LNCaP clone FGC (cell line): ENCODE data around the gene HEG1.

Source experiments
- DNase-seq: peaks from one replicate; pipeline ENCODE4 v3.0.0-alpha.2; 2011; ENCODE audit warnings: low read depth
- H3K4me3 ChIP-seq: 2 replicates; pipeline ENCODE4 v1.5.1; 2011; ENCODE audit warnings: mild to moderate bottlenecking, low read depth, low read length, control low read depth
- TF ChIP-seq, protein P1 (sequence below): IDR thresholded peaks from 2 replicates; pipeline ENCODE4 v1.5.1; 2012; ENCODE audit warnings: mild to moderate bottlenecking; ENCODE audit not compliant: control insufficient read depth, insufficient read depth; ENCODE audit errors: extremely low read depth

The HEG1 gene

DNA sequence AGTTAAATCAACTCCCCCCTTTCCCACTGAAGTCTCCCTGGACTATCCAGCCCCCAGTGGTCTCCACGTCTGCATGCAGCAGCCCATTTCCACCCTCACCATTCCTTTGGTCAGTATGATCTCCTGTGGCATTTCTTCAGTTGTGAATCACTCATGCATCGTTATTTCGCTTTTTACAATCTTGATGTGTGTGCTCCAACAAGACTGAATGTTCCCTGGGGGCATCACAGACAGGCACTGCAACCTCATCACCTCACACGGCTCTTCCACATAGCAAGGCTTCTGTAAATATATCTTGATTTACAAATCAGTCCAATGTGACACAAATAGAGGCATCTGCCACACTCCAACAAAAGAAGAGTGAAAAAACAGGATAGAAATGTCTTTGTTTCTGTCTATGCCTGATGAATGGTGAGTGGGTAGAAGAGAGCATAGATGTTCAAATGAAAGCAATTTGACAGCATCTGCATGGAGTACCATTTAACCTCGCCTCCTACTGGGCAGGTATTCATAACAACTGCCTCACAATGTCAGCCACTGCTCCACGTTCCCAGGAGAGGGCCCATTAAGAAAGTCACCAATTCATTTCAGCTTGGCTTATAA, 5.2 kb downstream of the HEG1 start:
- TF ChIP-seq, protein P1, sequence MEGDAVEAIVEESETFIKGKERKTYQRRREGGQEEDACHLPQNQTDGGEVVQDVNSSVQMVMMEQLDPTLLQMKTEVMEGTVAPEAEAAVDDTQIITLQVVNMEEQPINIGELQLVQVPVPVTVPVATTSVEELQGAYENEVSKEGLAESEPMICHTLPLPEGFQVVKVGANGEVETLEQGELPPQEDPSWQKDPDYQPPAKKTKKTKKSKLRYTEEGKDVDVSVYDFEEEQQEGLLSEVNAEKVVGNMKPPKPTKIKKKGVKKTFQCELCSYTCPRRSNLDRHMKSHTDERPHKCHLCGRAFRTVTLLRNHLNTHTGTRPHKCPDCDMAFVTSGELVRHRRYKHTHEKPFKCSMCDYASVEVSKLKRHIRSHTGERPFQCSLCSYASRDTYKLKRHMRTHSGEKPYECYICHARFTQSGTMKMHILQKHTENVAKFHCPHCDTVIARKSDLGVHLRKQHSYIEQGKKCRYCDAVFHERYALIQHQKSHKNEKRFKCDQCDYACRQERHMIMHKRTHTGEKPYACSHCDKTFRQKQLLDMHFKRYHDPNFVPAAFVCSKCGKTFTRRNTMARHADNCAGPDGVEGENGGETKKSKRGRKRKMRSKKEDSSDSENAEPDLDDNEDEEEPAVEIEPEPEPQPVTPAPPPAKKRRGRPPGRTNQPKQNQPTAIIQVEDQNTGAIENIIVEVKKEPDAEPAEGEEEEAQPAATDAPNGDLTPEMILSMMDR, result no peak
- no peak for DNase-seq
- H3K4me3 ChIP-seq, result no peak overlapping the region

DNA sequence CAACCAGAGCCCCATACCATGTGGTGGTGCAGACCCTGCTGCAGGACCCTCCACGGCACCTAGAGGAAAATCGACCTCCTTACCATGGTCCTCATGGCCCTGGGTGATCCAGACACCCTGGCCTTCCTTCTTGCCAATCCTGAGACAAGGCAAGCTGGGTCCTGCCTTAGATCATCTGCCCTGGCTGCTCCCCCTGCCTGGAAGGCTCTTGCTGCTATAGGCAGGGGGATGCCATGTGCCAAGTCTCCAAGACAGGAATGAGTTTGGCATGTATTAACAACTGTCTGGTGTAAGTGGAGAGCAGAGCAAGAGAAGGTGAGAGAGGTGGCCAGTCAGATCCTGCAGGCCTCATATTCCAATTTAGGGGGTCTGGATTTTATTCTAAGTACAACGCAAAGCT, 7.5 kb downstream of the HEG1 start:
- TF ChIP-seq, protein P1, result no peak
- no peak overlapping the region for H3K4me3 ChIP-seq
- DNase-seq, result no peak

DNA sequence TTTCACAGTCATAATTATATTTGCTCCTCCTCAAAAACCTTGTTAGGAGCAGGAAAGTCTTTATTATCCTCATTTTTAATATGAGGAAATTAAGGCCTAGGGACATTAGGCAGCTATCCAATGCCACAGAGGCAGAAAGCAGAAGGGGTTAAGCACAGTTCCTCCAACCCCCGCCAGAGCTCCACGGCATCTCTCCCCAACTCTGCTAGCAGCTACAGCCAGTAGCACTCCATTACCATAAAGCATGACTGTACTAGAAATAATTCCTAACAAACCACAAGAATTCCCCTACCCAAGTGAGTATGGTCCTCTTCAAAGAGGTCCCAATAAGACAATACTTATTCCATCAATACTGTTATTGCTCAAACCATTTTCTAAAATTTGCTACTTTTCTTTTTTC, 9.8 kb downstream of the HEG1 start:
- TF ChIP-seq, protein P1, result no peak
- no peak for DNase-seq
- no peak overlapping the region for H3K4me3 ChIP-seq

DNA sequence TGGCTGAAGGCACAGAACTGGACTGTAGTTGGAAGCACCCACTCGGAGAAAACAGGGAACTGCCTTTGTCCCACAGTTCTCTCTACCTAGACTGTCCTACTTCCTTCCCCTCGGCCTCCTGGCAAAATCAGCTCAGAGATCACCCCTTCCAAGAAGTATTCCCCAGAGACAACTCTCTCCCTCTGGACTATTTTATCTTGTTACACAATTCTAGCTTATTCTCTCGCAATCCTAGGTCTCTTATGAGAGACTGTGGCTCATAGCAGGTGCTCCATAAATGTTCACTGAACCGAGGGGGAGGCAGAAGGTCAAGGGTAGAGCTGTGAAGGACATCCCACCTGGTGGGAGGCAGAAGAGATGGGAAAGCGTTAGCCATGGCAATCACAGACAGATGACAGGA, 10.6 kb downstream of the HEG1 start:
- H3K4me3 ChIP-seq, result no peak overlapping the region
- TF ChIP-seq, protein P1, result no peak
- no peak for DNase-seq

DNA sequence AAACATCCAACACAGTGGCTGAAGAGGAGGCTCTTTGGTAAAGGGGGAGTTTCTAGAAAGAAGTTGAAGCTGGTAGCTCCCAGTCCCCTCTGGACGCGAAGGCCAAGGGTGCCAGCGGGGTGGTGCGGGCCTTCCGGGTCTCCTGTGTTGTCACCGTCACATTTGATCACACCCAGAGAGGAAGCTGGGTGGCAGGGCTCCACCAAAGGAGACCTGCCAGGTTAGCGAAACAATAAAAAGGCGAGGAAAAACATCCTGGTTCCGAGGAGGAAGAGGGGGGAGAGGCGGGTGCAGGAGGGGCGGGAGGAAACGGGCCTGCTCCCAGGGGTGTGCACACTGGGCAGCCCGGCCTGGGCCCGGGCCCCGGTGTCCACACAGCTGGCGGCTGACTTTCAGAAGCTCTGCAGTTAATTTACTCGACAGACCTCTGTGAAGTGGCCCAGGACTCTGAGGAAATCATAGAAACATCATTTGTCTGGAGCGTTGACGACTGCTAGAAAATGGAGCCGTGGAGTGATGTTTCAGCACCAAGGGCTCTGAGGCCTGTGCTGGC, 12.1 kb downstream of the HEG1 start:
- TF ChIP-seq, protein P1, result no peak
- peak; percentile 41 for DNase-seq
- H3K4me3 ChIP-seq, result no peak overlapping the region

DNA sequence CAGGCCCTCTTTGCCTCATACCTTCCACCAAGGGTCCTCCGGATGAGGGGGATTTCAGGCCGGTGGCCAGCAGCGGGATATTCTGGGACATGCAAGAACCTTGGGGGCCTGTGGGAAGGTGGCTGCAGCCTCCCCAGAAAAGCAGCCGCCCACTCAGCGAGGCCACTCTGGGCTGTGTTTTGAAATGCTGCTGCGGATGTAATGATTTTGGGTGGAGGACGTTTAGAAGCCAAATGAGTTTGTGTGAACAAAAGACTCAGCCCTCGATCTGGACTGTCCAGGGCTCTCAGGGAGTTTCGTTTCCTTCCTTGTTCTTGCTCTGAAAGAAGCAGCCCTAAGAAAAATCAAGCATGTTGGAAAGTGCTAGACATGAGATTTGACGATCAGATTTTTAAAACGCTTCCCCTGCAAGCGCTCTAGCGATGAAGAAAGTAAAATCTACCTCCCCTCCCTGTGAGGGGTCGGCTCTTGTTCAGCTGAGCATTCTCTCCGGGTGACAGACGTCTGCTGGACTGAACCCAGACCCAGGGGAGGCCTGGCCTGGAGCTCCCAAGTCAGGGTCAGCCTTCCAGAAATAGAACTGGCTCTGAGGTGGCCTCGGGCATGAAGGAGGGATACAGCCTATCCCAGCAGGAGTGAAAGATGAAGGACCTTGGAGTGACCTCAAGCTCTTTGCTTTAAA, 12.9 kb downstream of the HEG1 start:
- no peak overlapping the region for H3K4me3 ChIP-seq
- TF ChIP-seq, protein P1, result no peak
- no peak for DNase-seq
